Mesothelial cell of epicardium (in vitro differentiated cells): ENCODE measurements around the gene BTAF1. TPM values are rescaled to one million over a fixed set of nuclear protein-coding genes. Genes with fewer than 3 reads are reported as not detected.

ENCODE experiments used
- DNase-seq, 2 experiments: peaks; one replicate each; pipeline ENCODE4 v3.0.0; 2021; ENCODE audit warnings: low spot score in 2 of 2; ENCODE audit not compliant: unreplicated experiment in 2 of 2
- H3K27ac Mint-ChIP-seq: 2 replicates; pipeline ENCODE4 v1.8.0; 2021; ENCODE audit warnings: mixed read lengths
- H3K27me3 Mint-ChIP-seq: 2 replicates; pipeline ENCODE4 v1.8.0; 2021; ENCODE audit warnings: low read depth, mixed read lengths
- H3K36me3 Mint-ChIP-seq: 2 replicates; pipeline ENCODE4 v1.8.0; 2021; ENCODE audit warnings: mixed read lengths
- H3K4me1 Mint-ChIP-seq: 2 replicates; pipeline ENCODE4 v1.8.0; 2021; ENCODE audit warnings: mixed read lengths
- H3K4me3 Mint-ChIP-seq: 2 replicates; pipeline ENCODE4 v1.8.0; 2021; ENCODE audit warnings: mild to moderate bottlenecking, moderate library complexity, mixed read lengths
- H3K9me3 Mint-ChIP-seq: 2 replicates; pipeline ENCODE4 v1.8.0; 2021; ENCODE audit warnings: mixed read lengths
- CTCF ChIP-seq: fragments of 200-600 bp; sonication (generic); IDR thresholded peaks from one replicate; pipeline ENCODE4 v1.5.0; 2021; ENCODE audit warnings: antibody characterized with exemption; ENCODE audit not compliant: unreplicated experiment
- total RNA-seq: library from RNA; stranded (reverse); gene quantifications from 3 replicates; pipeline ENCODE4 v1.2.1, GENCODE V29; 2021

The BTAF1 gene
- total RNA-seq, 1 donor from 2014 or later = 54.2 TPM

- DNase-seq = no peak
- H3K4me3 Mint-ChIP-seq = no peak overlapping the region
- no peaks in the 10 kb centered on the region for H3K4me1 Mint-ChIP-seq
- peaks cover 5% of the 10 kb centered on the region for H3K36me3 Mint-ChIP-seq
- H3K9me3 Mint-ChIP-seq = peaks cover 8% of the 10 kb centered on the region
- TF ChIP-seq CTCF = no peak
- H3K27me3 Mint-ChIP-seq = peaks cover 31% of the 10 kb centered on the region
- H3K27ac Mint-ChIP-seq = no peak overlapping the region
Observed at GRCh38 chr10:92042541-92042940, 119.0 kb downstream of the BTAF1 start.

- no peaks in the 10 kb centered on the region for H3K4me1 Mint-ChIP-seq
- DNase-seq = no peak
Observed at GRCh38 chr10:92045641-92046106, 122.1 kb downstream of the BTAF1 start.

GRCh38 chr10:92047215-92047614, 123.6 kb downstream of the BTAF1 start:
- H3K4me3 Mint-ChIP-seq = no peak overlapping the region
- TF ChIP-seq CTCF = no peak
- no peaks in the 10 kb centered on the region for H3K9me3 Mint-ChIP-seq
- DNase-seq = no peak
- no peaks in the 10 kb centered on the region for H3K4me1 Mint-ChIP-seq
- H3K27me3 Mint-ChIP-seq = peaks cover 31% of the 10 kb centered on the region
- no peak overlapping the region for H3K27ac Mint-ChIP-seq
- H3K36me3 Mint-ChIP-seq = peaks cover 3% of the 10 kb centered on the region

More at GRCh38 chr10:92045641-92046106, 122.1 kb downstream of the BTAF1 start:
- Mint-ChIP-seq H3K4me3 (no peak overlapping the region), H3K27ac (no peak overlapping the region), H3K27me3 (peaks cover 31% of the 10 kb centered on the region), H3K9me3 (no peaks in the 10 kb centered on the region), H3K36me3 (peaks cover 3% of the 10 kb centered on the region)
- TF ChIP-seq CTCF = no peak

GRCh38 chr10:92052088-92052487, 128.5 kb downstream of the BTAF1 start:
- TF ChIP-seq CTCF = no peak
- Mint-ChIP-seq H3K36me3 (no peaks in the 10 kb centered on the region), H3K27ac (no peak overlapping the region), H3K4me1 (no peaks in the 10 kb centered on the region), H3K4me3 (no peak overlapping the region), H3K9me3 (no peaks in the 10 kb centered on the region), H3K27me3 (no peaks in the 10 kb centered on the region)
- no peak for DNase-seq

- Mint-ChIP-seq H3K36me3 (no peaks in the 10 kb centered on the region), H3K27ac (no peak overlapping the region), H3K4me1 (no peaks in the 10 kb centered on the region), H3K9me3 (no peaks in the 10 kb centered on the region), H3K4me3 (no peak overlapping the region), H3K27me3 (no peaks in the 10 kb centered on the region)
- no peak for DNase-seq
- TF ChIP-seq CTCF = no peak
Observed at GRCh38 chr10:92052741-92053140, 129.2 kb downstream of the BTAF1 start.

- TF ChIP-seq CTCF = no peak
- no peaks in the 10 kb centered on the region for H3K27me3 Mint-ChIP-seq
Observed at GRCh38 chr10:92054807-92055206, 131.2 kb downstream of the BTAF1 start.

More at GRCh38 chr10:92054807-92055206, 131.2 kb downstream of the BTAF1 start:
- no peak for DNase-seq
- H3K9me3 Mint-ChIP-seq = no peaks in the 10 kb centered on the region
- H3K36me3 Mint-ChIP-seq = no peaks in the 10 kb centered on the region
- no peaks in the 10 kb centered on the region for H3K4me1 Mint-ChIP-seq
- H3K27ac Mint-ChIP-seq = no peak overlapping the region
- H3K4me3 Mint-ChIP-seq = no peak overlapping the region
